Esophagus squamous epithelium (tissue), 4 donors: ENCODE data around the gene NUBPL.
"Not testable (repeated sequence)": the region's sequence is repeated elsewhere in the genome, so short reads cannot be mapped to it uniquely, and the experiment has no call there.

ENCODE experiments used
- CTCF ChIP-seq, 6 experiments: fragments of 450-650 bp in 4 of 6; fragments of 200-600 bp in 2 of 6; sonication (generic) in 2 of 6; IDR thresholded peaks; one replicate each; pipeline ENCODE4 v1.5.1; 2016 to 2019; ENCODE audit warnings: antibody characterized with exemption in 6 of 6, mild to moderate bottlenecking in 4 of 6, moderate library complexity in 4 of 6
- POLR2A ChIP-seq, 4 donors: fragments of 450-650 bp; IDR thresholded peaks; one replicate each; pipeline ENCODE4 v1.6.1; 2017; ENCODE audit warnings: antibody characterized with exemption in 4 of 4, mild to moderate bottlenecking in 4 of 4, moderate library complexity in 3 of 4

- TF ChIP-seq CTCF, POLR2A (IDR thresholded peaks at IDR 0.05): not testable (repeated sequence)
Observed at GRCh38 chr14:31856003-31856402, 294.8 kb downstream of the NUBPL start.
